CD4-positive, alpha-beta memory T cell (primary cell): ENCODE data around the gene ATAD3A. TPM values are rescaled to one million over a fixed set of nuclear protein-coding genes. Genes with fewer than 3 reads are reported as not detected.

ENCODE experiments used
- CTCF ChIA-PET: fragments of 350-600 bp; sonication (Branson Sonifier 250); formaldehyde crosslinking; loops from one replicate; lab custom pipeline; 2021; ENCODE audit warnings: inconsistent platforms; ENCODE audit not compliant: partially characterized antibody; lab: Charles Lee
- POLR2A ChIA-PET: fragments of 350-600 bp; sonication (Branson Sonifier 250); formaldehyde crosslinking; loops from one replicate; lab custom pipeline; 2021; ENCODE audit not compliant: partially characterized antibody; lab: Charles Lee
- DNase-seq, 5 donors: peaks; one replicate each; pipeline versions ENCODE4 v3.0.0 to v3.0.0-alpha.2; 2020 to 2022; ENCODE audit warnings: mixed read lengths in 1 of 5
- H3K27ac ChIP-seq: one replicate; pipeline ENCODE4 v1.7.0; 2013; ENCODE audit warnings: low read depth, low read length
- H3K27me3 ChIP-seq: 2 replicates; pipeline ENCODE4 v1.7.0; 2013; ENCODE audit warnings: mild to moderate bottlenecking, low read length, moderate library complexity; ENCODE audit not compliant: insufficient read depth
- H3K36me3 ChIP-seq: 2 replicates; pipeline ENCODE4 v1.7.0; 2013; ENCODE audit warnings: mild to moderate bottlenecking, low read length, moderate library complexity; ENCODE audit not compliant: insufficient read depth
- H3K4me1 ChIP-seq: 2 replicates; pipeline ENCODE4 v1.7.0; 2013; ENCODE audit warnings: mild to moderate bottlenecking, low read length, moderate library complexity; ENCODE audit not compliant: insufficient read depth
- H3K4me3 ChIP-seq, 2 donors: one replicate each; pipeline ENCODE4 v1.7.0; 2013; ENCODE audit warnings: low read length in 2 of 2, mild to moderate bottlenecking in 1 of 2
- H3K9me3 ChIP-seq, 2 donors: one replicate each; pipeline ENCODE4 v1.7.0; 2013; ENCODE audit warnings: low read length in 2 of 2, control low read depth in 1 of 2; ENCODE audit not compliant: control insufficient read depth in 1 of 2
- H3K27ac Mint-ChIP-seq, 7 donors: one replicate each; pipeline ENCODE4 v1.8.0; 2020 to 2021; ENCODE audit warnings: mixed read lengths in 7 of 7, mild to moderate bottlenecking in 6 of 7, inconsistent platforms in 3 of 7, moderate library complexity in 3 of 7
- H3K27me3 Mint-ChIP-seq, 2 donors: one replicate each; pipeline ENCODE4 v1.8.0; 2020 to 2021; ENCODE audit warnings: mixed read lengths in 2 of 2
- H3K36me3 Mint-ChIP-seq, 2 donors: one replicate each; pipeline ENCODE4 v1.8.0; 2020 to 2021; ENCODE audit warnings: mixed read lengths in 2 of 2, inconsistent platforms in 1 of 2, mild to moderate bottlenecking in 1 of 2
- H3K4me1 Mint-ChIP-seq, 4 donors: one replicate each; pipeline ENCODE4 v1.8.0; 2020 to 2021; ENCODE audit warnings: mixed read lengths in 4 of 4, mild to moderate bottlenecking in 1 of 4
- H3K4me3 Mint-ChIP-seq, 8 donors: one replicate each; pipeline ENCODE4 v1.8.0; 2020 to 2021; ENCODE audit warnings: mixed read lengths in 8 of 8, mild to moderate bottlenecking in 7 of 8, moderate library complexity in 6 of 8, inconsistent platforms in 3 of 8
- H3K9me3 Mint-ChIP-seq, 8 donors: one replicate each; pipeline ENCODE4 v1.8.0; 2020 to 2021; ENCODE audit warnings: mixed read lengths in 8 of 8, mild to moderate bottlenecking in 5 of 8, inconsistent platforms in 3 of 8, moderate library complexity in 1 of 8
- intact Hi-C: fragments of 100-400 bp; cut with micrococcal nuclease; formaldehyde crosslinking; loops from one replicate; pipeline ENCODE4 v1.15.1; 2023
- polyA plus RNA-seq, 2 donors: library from polyadenylated mRNA; unstranded; fragments of 300-500 nt; fragmentation: Illumina TruSeq; gene quantifications; one replicate each; pipeline ENCODE4 v1.2.3, GENCODE V29; 2021
- total RNA-seq, 2 experiments: library from RNA; stranded (reverse); gene quantifications; one replicate each; pipeline ENCODE4 v1.2.3, GENCODE V29; 2021

The ATAD3A gene
- total and polyA plus RNA-seq, 4 experiments from 2014 or later: 9.5 to 24.7 (median 17.6) TPM

- ChIA-PET CTCF (no interaction called here), POLR2A (no interaction called here)
- Mint-ChIP-seq H3K4me3 (peak overlapping the region; percentile 29 to 68 (median 50)), H3K27me3 (no peaks in the 10 kb centered on the region), H3K4me1 (peaks cover 0 to 5% (median 2%) of the 10 kb centered on the region in 4 donors), H3K27ac (peak overlapping the region in 3 of 7 donors; percentile 18 to 75 (median 64)), H3K9me3 (no peaks in the 10 kb centered on the region), H3K36me3 (peaks cover 0 to 4% of the 10 kb centered on the region in 2 donors)
- no peaks in the 10 kb centered on the region for H3K36me3 ChIP-seq
- peaks cover 5% of the 10 kb centered on the region for H3K4me1 ChIP-seq
- H3K4me3 ChIP-seq: no peak overlapping the region
- no peak overlapping the region for H3K27ac ChIP-seq
- intact Hi-C loops: no loop called here
- no peaks in the 10 kb centered on the region for H3K27me3 ChIP-seq
- no peak for DNase-seq
- H3K9me3 ChIP-seq: no peaks in the 10 kb centered on the region
Measured at GRCh38 chr1:1541956-1542765, 30.2 kb downstream of the ATAD3A start.

DNA sequence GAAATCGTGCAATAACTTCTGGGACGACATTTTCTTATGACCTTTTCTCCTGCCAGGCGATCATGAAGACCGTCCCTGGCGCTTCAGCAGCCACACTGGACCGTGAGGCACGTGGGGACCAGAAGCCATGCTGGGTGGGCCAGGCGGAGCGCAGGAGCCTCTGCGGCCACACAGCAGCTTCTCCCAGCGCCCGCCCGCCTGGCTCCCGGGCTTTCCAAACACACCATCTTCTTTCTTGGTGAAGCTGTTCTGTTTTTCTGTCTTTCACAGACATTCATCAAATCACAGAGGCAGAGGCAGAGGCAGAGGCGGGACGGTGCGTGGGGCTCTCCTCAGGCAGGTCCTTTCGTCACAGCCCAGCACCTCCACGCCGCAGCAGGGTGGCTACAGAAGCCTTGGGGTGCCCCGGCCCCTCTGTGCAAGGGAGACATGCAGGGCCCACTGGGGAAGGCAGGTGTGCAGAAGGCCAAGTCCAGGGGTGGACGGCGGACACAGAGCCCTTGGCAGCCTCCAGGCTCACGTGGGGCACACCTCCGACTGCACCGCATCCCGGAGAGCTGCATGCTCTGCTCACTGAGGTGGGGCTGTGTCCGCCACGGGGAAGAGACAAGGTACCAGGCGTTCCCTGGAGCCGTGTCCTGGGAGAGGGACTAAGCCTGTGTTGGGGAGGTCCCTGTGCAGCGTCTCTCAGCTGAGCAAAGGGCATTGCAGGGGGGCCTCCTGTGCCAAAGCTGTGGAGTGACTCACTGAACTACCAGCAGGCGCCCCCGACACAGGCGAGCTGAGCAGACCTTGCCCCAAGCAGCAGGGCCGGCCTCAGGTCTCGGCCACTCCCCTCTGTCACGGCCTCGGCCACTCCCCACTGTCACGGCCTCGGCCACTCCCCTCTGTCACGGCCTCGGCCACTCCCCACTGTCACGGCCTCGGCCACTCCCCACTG lies 31.1 kb downstream of the ATAD3A start:
- Histone ChIP-seq H3K27ac (no peak overlapping the region), H3K9me3 (no peaks in the 10 kb centered on the region), H3K4me1 (peaks cover 5% of the 10 kb centered on the region), H3K27me3 (no peaks in the 10 kb centered on the region), H3K4me3 (no peak overlapping the region), H3K36me3 (no peaks in the 10 kb centered on the region)
- no peak for DNase-seq
- ChIA-PET POLR2A (interaction anchor here (0.9 kb wide), 1 partner anchor 70 kb away, joined by 3 read pairs; no protein-coding TSS in a partner anchor), CTCF (no interaction called here)
- Mint-ChIP-seq H3K4me3 (peak overlapping the region in 1 of 8 donors; percentile 34), H3K9me3 (no peaks in the 10 kb centered on the region), H3K4me1 (peaks cover 0 to 5% (median 2%) of the 10 kb centered on the region in 4 donors), H3K27ac (peak overlapping the region in 2 of 7 donors; percentile 57 to 75), H3K27me3 (no peaks in the 10 kb centered on the region), H3K36me3 (peaks cover 0 to 4% of the 10 kb centered on the region in 2 donors)
- intact Hi-C loops: no loop called here

DNA sequence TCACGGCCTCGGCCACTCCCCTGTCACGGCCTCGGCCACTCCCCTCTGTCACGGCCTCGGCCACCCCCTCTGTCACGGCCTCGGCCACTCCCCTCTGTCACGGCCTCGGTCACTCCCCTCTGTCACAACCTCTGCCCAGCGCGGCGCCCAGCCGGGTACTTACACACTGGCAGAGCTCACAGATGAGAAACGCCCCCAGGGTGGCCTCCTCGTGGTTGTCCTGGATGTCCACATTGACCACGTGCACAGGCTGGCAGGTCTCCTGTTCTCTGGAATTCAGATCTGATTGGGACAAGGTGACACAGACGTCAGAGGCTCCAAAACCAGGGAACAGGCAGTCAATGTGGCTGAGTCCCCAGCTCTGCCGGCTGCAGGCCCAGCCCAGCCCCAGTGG lies 31.7 kb downstream of the ATAD3A start:
- Histone ChIP-seq H3K36me3 (no peaks in the 10 kb centered on the region), H3K27ac (no peak overlapping the region), H3K27me3 (no peaks in the 10 kb centered on the region), H3K4me1 (peaks cover 5% of the 10 kb centered on the region), H3K9me3 (no peaks in the 10 kb centered on the region), H3K4me3 (no peak overlapping the region)
- Mint-ChIP-seq H3K4me3 (no peak overlapping the region), H3K27ac (no peak overlapping the region), H3K36me3 (peaks cover 0 to 4% of the 10 kb centered on the region in 2 donors), H3K27me3 (no peaks in the 10 kb centered on the region), H3K9me3 (no peaks in the 10 kb centered on the region), H3K4me1 (peaks cover 0 to 5% (median 2%) of the 10 kb centered on the region in 4 donors)
- intact Hi-C loops: no loop called here
- CTCF ChIA-PET: no interaction called here
- DNase-seq: no peak
- POLR2A ChIA-PET: interaction anchor here (0.9 kb wide), 1 partner anchor 70 kb away, joined by 3 read pairs; no protein-coding TSS in a partner anchor

GRCh38 chr1:1544544-1544943 lies 32.6 kb downstream of the ATAD3A start:
- intact Hi-C loops: no loop called here
- POLR2A ChIA-PET: no interaction called here
- H3K27ac Mint-ChIP-seq: no peak overlapping the region
- H3K9me3 Mint-ChIP-seq: no peaks in the 10 kb centered on the region
- H3K4me1 Mint-ChIP-seq: peaks cover 0 to 5% (median 2%) of the 10 kb centered on the region in 4 donors
- Histone ChIP-seq H3K36me3 (no peaks in the 10 kb centered on the region), H3K4me1 (peaks cover under 1% of the 10 kb centered on the region), H3K9me3 (no peaks in the 10 kb centered on the region), H3K4me3 (no peak overlapping the region), H3K27ac (no peak overlapping the region), H3K27me3 (no peaks in the 10 kb centered on the region)
- no peaks in the 10 kb centered on the region for H3K27me3 Mint-ChIP-seq
- CTCF ChIA-PET: no interaction called here
- H3K36me3 Mint-ChIP-seq: peaks cover 0 to 4% of the 10 kb centered on the region in 2 donors
- DNase-seq: no peak
- no peak overlapping the region for H3K4me3 Mint-ChIP-seq

DNA sequence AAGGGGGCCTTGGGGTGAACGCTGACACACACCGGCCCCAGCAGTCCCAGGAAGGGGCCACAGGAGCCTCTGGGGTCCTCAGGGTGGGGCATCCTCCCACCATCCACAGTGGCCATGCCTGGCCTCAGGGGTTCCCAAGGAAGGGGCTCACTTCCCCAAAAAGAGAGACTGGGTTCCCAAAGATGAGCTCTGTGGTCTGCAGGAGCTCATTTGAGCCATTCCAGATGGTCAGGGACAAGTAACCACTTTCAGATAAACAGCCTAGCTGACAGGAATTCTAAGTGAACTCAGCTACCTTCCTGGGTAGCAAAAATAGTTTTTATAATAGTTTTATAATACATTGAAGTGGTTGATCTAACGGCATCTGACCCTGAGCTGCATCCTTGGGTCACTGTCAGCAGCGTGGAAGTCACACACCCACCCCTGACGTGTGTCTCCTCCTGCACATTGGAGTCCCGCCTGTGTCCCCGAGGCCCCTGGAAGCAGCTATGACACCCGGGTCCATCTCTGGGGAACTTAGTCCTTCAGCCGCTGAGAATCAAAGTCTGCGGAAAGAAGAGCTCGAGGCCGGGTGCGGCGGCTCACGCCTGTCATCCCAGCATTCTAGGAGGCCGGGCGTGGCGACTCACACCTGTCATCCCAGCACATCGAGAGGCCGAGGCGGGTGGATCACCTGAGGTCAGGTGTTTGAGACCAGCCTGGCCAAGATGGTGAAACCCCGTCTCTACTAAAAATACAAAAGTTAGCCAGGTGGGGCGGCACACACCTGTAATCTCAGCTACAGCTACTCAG lies 34.2 kb downstream of the ATAD3A start:
- Histone ChIP-seq H3K9me3 (no peaks in the 10 kb centered on the region), H3K4me3 (no peak overlapping the region), H3K27me3 (no peaks in the 10 kb centered on the region), H3K27ac (no peak overlapping the region), H3K36me3 (no peaks in the 10 kb centered on the region), H3K4me1 (no peaks in the 10 kb centered on the region)
- no peaks in the 10 kb centered on the region for H3K9me3 Mint-ChIP-seq
- no peak overlapping the region for H3K27ac Mint-ChIP-seq
- no peaks in the 10 kb centered on the region for H3K27me3 Mint-ChIP-seq
- ChIA-PET POLR2A (interaction anchor here (0.6 to 1.0 kb wide), 2 partner anchors 28 to 345 kb away, joined by 3 to 5 read pairs; partner anchors contain the start of gene SSU72), CTCF (no interaction called here)
- peaks cover 0 to 6% (median 4%) of the 10 kb centered on the region in 4 donors for H3K4me1 Mint-ChIP-seq
- intact Hi-C loops: no loop called here
- no peak overlapping the region for H3K4me3 Mint-ChIP-seq
- DNase-seq: no peak
- peaks cover 0 to 4% of the 10 kb centered on the region in 2 donors for H3K36me3 Mint-ChIP-seq

GRCh38 chr1:1547011-1547410 lies 35.0 kb downstream of the ATAD3A start:
- CTCF ChIA-PET: no interaction called here
- Mint-ChIP-seq H3K4me3 (no peak overlapping the region), H3K27ac (peak overlapping the region in 2 of 7 donors; percentile 35 to 36)

More at GRCh38 chr1:1547011-1547410, 35.0 kb downstream of the ATAD3A start:
- Histone ChIP-seq H3K27me3 (no peaks in the 10 kb centered on the region), H3K4me3 (no peak overlapping the region), H3K36me3 (no peaks in the 10 kb centered on the region), H3K4me1 (no peaks in the 10 kb centered on the region), H3K27ac (no peak overlapping the region), H3K9me3 (no peaks in the 10 kb centered on the region)
- Mint-ChIP-seq H3K27me3 (no peaks in the 10 kb centered on the region), H3K9me3 (no peaks in the 10 kb centered on the region), H3K36me3 (peaks cover 0 to 3% of the 10 kb centered on the region in 2 donors), H3K4me1 (peaks cover 0 to 12% (median 2%) of the 10 kb centered on the region in 4 donors)
- intact Hi-C loops: no loop called here
- POLR2A ChIA-PET: interaction anchor here (1.0 kb wide), 1 partner anchor 27 kb away, joined by 5 read pairs; the partner anchor contains the start of gene SSU72
- no peak for DNase-seq
